Naive B cell (primary cell): ENCODE results near the gene SUOX. TPM values are rescaled to one million over a fixed set of nuclear protein-coding genes. Genes with fewer than 3 reads are reported as not detected.
"Not testable (repeated sequence)": the region's sequence is repeated elsewhere in the genome, so short reads cannot be mapped to it uniquely, and the experiment has no call there.

Experiments used
- ATAC-seq, 2 donors: fragments of 150-1000 bp; cut with Tn5 transposase; 2 replicates each; pipeline ENCODE4 v1.10.0; 2021; ENCODE audit warnings: low read depth in 2 of 2, mild to moderate bottlenecking in 2 of 2, moderate library complexity in 2 of 2
- DNase-seq: peaks from one replicate; pipeline ENCODE4 v3.0.0; 2022
- H3K27ac Mint-ChIP-seq, 6 donors: one replicate each; pipeline ENCODE4 v1.8.0; 2020 to 2022; ENCODE audit warnings: mild to moderate bottlenecking in 6 of 6, mixed read lengths in 6 of 6, moderate library complexity in 5 of 6, inconsistent platforms in 2 of 6
- H3K27me3 Mint-ChIP-seq, 3 donors: one replicate each; pipeline ENCODE4 v1.8.0; 2021 to 2022; ENCODE audit warnings: mixed read lengths in 3 of 3, mild to moderate bottlenecking in 1 of 3
- H3K36me3 Mint-ChIP-seq, 2 donors: one replicate each; pipeline ENCODE4 v1.8.0; 2020 to 2022; ENCODE audit warnings: mixed read lengths in 2 of 2, inconsistent platforms in 1 of 2, mild to moderate bottlenecking in 1 of 2
- H3K4me1 Mint-ChIP-seq, 3 donors: one replicate each; pipeline ENCODE4 v1.8.0; 2020 to 2022; ENCODE audit warnings: mixed read lengths in 3 of 3, inconsistent platforms in 1 of 3, mild to moderate bottlenecking in 1 of 3, moderate library complexity in 1 of 3
- H3K4me3 Mint-ChIP-seq, 8 donors: one replicate each; pipeline ENCODE4 v1.8.0; 2020 to 2022; ENCODE audit warnings: mild to moderate bottlenecking in 8 of 8, mixed read lengths in 8 of 8, moderate library complexity in 8 of 8, inconsistent platforms in 2 of 8
- H3K9me3 Mint-ChIP-seq, 7 donors: one replicate each; pipeline ENCODE4 v1.8.0; 2020 to 2022; ENCODE audit warnings: mixed read lengths in 7 of 7, mild to moderate bottlenecking in 5 of 7, inconsistent platforms in 2 of 7, moderate library complexity in 1 of 7
- polyA plus RNA-seq, 6 donors: library from polyadenylated mRNA; unstranded; fragments of 300-500 nt; fragmentation: Illumina TruSeq; gene quantifications; one replicate each; pipeline ENCODE4 v1.2.3, GENCODE V29; 2021; ENCODE audit warnings: low read depth in 6 of 6

The SUOX gene
- polyA plus RNA-seq, 6 donors from 2014 or later: 0.18 to 0.58 (median 0.31) TPM; not detected in 2

- H3K4me3 Mint-ChIP-seq: no peak overlapping the region
- peak overlapping the region in 1 of 6 donors; percentile 9 for H3K27ac Mint-ChIP-seq
- H3K27me3 Mint-ChIP-seq: no peaks in the 10 kb centered on the region
- H3K36me3 Mint-ChIP-seq: peaks cover 8 to 18% of the 10 kb centered on the region in 2 donors
- peaks cover 14 to 23% (median 14%) of the 10 kb centered on the region in 3 donors for H3K4me1 Mint-ChIP-seq
- ATAC-seq (no peak), DNase-seq (no peak)
- no peaks in the 10 kb centered on the region for H3K9me3 Mint-ChIP-seq
Observed at GRCh38 chr12:56038022-56038655, 41.1 kb downstream of the SUOX start.

DNA sequence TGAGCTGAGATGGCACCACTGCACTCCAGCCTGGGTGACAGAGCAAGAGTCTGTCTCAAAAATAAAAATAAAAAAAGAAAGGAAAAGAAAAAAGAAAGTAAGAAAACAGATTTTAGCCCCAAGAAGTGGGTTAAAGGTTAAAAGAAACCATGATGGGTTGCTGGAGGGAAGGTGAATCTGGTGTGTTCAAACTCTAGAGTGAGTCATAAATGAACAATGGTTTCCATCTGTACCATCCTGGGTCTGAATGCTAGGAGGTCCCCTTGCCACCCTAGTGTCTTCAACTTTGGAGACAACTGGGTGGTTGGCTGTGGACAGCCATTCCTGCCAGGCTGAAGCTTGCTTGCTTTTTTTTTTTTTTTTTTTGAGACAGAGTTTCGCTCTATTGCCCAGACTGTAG lies 43.1 kb downstream of the SUOX start:
- H3K27ac Mint-ChIP-seq: peak overlapping the region in 1 of 6 donors; percentile 65
- no peaks in the 10 kb centered on the region for H3K27me3 Mint-ChIP-seq
- H3K9me3 Mint-ChIP-seq: no peaks in the 10 kb centered on the region
- DNase-seq (no peak), ATAC-seq (no peak)
- peaks cover 8 to 15% of the 10 kb centered on the region in 2 donors for H3K36me3 Mint-ChIP-seq
- peak overlapping the region in 2 of 8 donors; percentile 29 to 91 for H3K4me3 Mint-ChIP-seq
- H3K4me1 Mint-ChIP-seq: peaks cover 17 to 29% (median 17%) of the 10 kb centered on the region in 3 donors

- no peak for DNase-seq
- Mint-ChIP-seq H3K4me1 (peaks cover 17 to 31% (median 17%) of the 10 kb centered on the region in 3 donors), H3K27ac (peak overlapping the region; percentile 12 to 100 (median 90)), H3K36me3 (peaks cover 7 to 8% of the 10 kb centered on the region in 2 donors), H3K27me3 (no peaks in the 10 kb centered on the region), H3K4me3 (peak overlapping the region; percentile 91 to 100 (median 99)), H3K9me3 (no peaks in the 10 kb centered on the region)
- ATAC-seq: no peak
Observed at GRCh38 chr12:56040963-56041551, 44.0 kb downstream of the SUOX start.

- ATAC-seq: peak; percentile 93 to 95
- Mint-ChIP-seq H3K4me3 (peak within 1 kb of the TSS; percentile 91 to 100 (median 99)), H3K27me3 (no peaks in the 10 kb centered on the region), H3K27ac (peak within 1 kb of the TSS; percentile 97 to 100 (median 98)), H3K36me3 (peaks cover 7 to 8% of the 10 kb centered on the region in 2 donors), H3K4me1 (peaks cover 17 to 37% (median 23%) of the 10 kb centered on the region in 3 donors), H3K9me3 (no peaks in the 10 kb centered on the region)
- DNase-seq: peak; percentile 93
Observed at GRCh38 chr12:56041552-56042429, 44.7 kb downstream of the SUOX start, which contains the start of gene RPS26. TSS of gene RPS26 (plus strand) at chr12:56041918. CDS start at chr12:56042167, 249 bp downstream.

- H3K27me3 Mint-ChIP-seq, ATAC-seq, DNase-seq, H3K9me3 Mint-ChIP-seq, H3K36me3 Mint-ChIP-seq: not testable (repeated sequence)
- Mint-ChIP-seq H3K4me1 (peaks cover 17 to 43% (median 23%) of the 10 kb centered on the region in 3 donors), H3K4me3 (peak overlapping the region; percentile 91 to 100 (median 99)), H3K27ac (peak overlapping the region; percentile 97 to 100 (median 98))
Observed at GRCh38 chr12:56042430-56042813, 45.3 kb downstream of the SUOX start.

DNA sequence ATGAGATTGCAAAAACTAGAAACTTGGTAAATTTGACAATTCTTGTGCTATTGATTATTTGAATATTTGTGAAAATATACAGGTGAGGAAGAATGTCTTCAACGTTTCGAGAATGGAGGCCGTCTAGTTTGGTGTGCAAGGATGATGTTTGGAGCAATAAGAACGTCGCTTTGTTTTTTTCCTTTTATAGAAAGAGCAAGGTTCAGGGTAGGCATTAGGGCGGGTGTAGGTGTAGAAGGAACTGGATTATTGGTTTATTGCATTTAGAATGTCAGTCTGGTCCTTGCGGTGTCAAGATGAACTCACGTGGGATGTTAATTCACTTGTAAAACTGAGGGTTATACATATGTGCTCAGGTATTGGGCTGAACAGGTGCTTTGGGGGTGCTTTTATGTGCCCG lies 45.8 kb downstream of the SUOX start:
- Mint-ChIP-seq H3K9me3 (no peaks in the 10 kb centered on the region), H3K4me3 (peak overlapping the region; percentile 91 to 100 (median 99)), H3K36me3 (peaks cover 5 to 7% of the 10 kb centered on the region in 2 donors), H3K27me3 (no peaks in the 10 kb centered on the region), H3K4me1 (peaks cover 17 to 44% (median 23%) of the 10 kb centered on the region in 3 donors), H3K27ac (peak overlapping the region; percentile 64 to 100 (median 94))
- no peak for ATAC-seq
- no peak for DNase-seq

- Mint-ChIP-seq H3K4me3 (peak overlapping the region in 1 of 8 donors; percentile 72), H3K9me3 (no peaks in the 10 kb centered on the region), H3K27me3 (no peaks in the 10 kb centered on the region), H3K36me3 (peaks cover 5 to 7% of the 10 kb centered on the region in 2 donors), H3K27ac (peak overlapping the region in 4 of 6 donors; percentile 24 to 69 (median 66)), H3K4me1 (peaks cover 17 to 37% (median 20%) of the 10 kb centered on the region in 3 donors)
- ATAC-seq (no peak), DNase-seq (no peak)
Observed at GRCh38 chr12:56046027-56046780, 49.1 kb downstream of the SUOX start.

DNA sequence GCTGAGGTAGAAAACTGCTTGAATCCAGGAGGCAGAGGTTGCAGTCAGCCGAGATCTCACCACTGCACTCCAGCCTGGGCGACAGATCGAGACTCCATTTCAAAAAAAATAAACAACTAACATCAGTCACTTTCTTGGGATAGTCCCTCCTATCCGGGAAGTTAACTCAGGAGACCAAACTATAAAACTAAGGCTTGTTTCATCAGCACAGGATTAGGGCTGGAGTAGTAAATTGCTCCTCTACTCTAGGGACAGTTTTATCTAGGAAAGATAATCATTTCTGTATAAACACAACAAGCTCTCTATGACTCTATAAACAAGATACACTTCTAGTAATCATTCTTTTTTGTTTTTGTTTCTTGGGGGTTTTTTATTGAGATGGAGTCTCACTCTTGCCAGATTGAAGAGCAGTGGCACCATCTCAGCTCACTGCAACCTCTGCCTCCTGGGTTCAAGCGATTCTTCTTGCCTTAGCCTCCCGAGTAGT lies 56.4 kb downstream of the SUOX start:
- Mint-ChIP-seq H3K27me3 (peaks cover 0 to 2% (median 0%) of the 10 kb centered on the region in 3 donors), H3K27ac (no peak overlapping the region), H3K4me1 (no peaks in the 10 kb centered on the region), H3K4me3 (no peak overlapping the region), H3K9me3 (no peaks in the 10 kb centered on the region), H3K36me3 (no peaks in the 10 kb centered on the region)
- DNase-seq (no peak), ATAC-seq (no peak)

Other genes with a start within 250 kb of the SUOX start
- gene SARNP, start 179.6 kb upstream of the SUOX start, polyA plus RNA-seq: 100 to 1,000 TPM in 4 of 6 donors, 10 to 100 TPM in 2; 92.8 to 128 (median 106) TPM
- 100 to 1,000 TPM in 3 of 6 donors, 10 to 100 TPM in 3; 73.9 to 114 (median 98.1) TPM for gene ORMDL2, start 179.2 kb upstream of the SUOX start, polyA plus RNA-seq
- 10 to 100 TPM; 29.0 to 46.9 (median 37.4) TPM for gene DNAJC14, start 167.7 kb upstream of the SUOX start, polyA plus RNA-seq
- under 1 TPM in 1 of 6 donors, not detected in 5; 0.21 TPM for gene MMP19, start 154.3 kb upstream of the SUOX start, polyA plus RNA-seq
- 10 to 100 TPM; 60.7 to 88.1 (median 76.5) TPM for gene PYM1, start 69.4 kb upstream of the SUOX start, polyA plus RNA-seq
- gene DGKA, start 66.1 kb upstream of the SUOX start, polyA plus RNA-seq: 100 to 1,000 TPM in 1 of 6 donors, 10 to 100 TPM in 5; 64.0 to 119 (median 65.9) TPM
- gene PMEL, start 31.2 kb upstream of the SUOX start, polyA plus RNA-seq: under 1 TPM in 1 of 6 donors, not detected in 5; 0.38 TPM
- 10 to 100 TPM in 5 of 6 donors, 1 to 10 TPM in 1; 10.0 to 18.6 (median 11.9) TPM for gene CDK2, start 30.4 kb upstream of the SUOX start, polyA plus RNA-seq
- 10 to 100 TPM; 58.4 to 77.7 (median 68.8) TPM for gene RAB5B, start 23.2 kb upstream of the SUOX start, polyA plus RNA-seq
- under 1 TPM in 5 of 6 donors, not detected in 1; 0.14 to 0.32 (median 0.25) TPM for gene IKZF4, start 23.8 kb downstream of the SUOX start, polyA plus RNA-seq
- gene RPS26, start 44.6 kb downstream of the SUOX start, polyA plus RNA-seq: 100 to 1,000 TPM; 199 to 764 (median 532) TPM
- gene ERBB3, start 82.9 kb downstream of the SUOX start, polyA plus RNA-seq: not detected
- gene PA2G4, start 107.3 kb downstream of the SUOX start, polyA plus RNA-seq: 100 to 1,000 TPM; 124 to 141 (median 132) TPM
- gene RPL41, start 119.4 kb downstream of the SUOX start, polyA plus RNA-seq: 1,000 to 10,000 TPM; 5,503 to 9,903 (median 8,851) TPM
- 1 to 10 TPM; 1.0 to 7.8 (median 3.4) TPM for gene ZC3H10, start 121.0 kb downstream of the SUOX start, polyA plus RNA-seq
- 100 to 1,000 TPM; 145 to 293 (median 196) TPM for gene ESYT1, start 131.0 kb downstream of the SUOX start, polyA plus RNA-seq
- gene MYL6B, start 155.3 kb downstream of the SUOX start, polyA plus RNA-seq: 10 to 100 TPM; 14.2 to 35.1 (median 20.2) TPM
- gene MYL6, start 161.1 kb downstream of the SUOX start, polyA plus RNA-seq: 1,000 to 10,000 TPM; 1,680 to 2,679 (median 1,914) TPM
- gene SMARCC2, start 192.2 kb downstream of the SUOX start, polyA plus RNA-seq: 100 to 1,000 TPM in 1 of 6 donors, 10 to 100 TPM in 5; 33.3 to 112 (median 64.8) TPM
- gene RNF41, start 224.6 kb downstream of the SUOX start, polyA plus RNA-seq: 100 to 1,000 TPM in 5 of 6 donors, 10 to 100 TPM in 1; 95.2 to 136 (median 109) TPM
- gene NABP2, start 227.1 kb downstream of the SUOX start, polyA plus RNA-seq: 1 to 10 TPM in 5 of 6 donors, under 1 TPM in 1; 0.73 to 5.7 (median 3.9) TPM
- gene SLC39A5, start 232.8 kb downstream of the SUOX start, polyA plus RNA-seq: not detected